Loucy (cell line): Measurements from ENCODE around the gene ZNF165.
"Not testable (repeated sequence)": the region's sequence is repeated elsewhere in the genome, so short reads cannot be mapped to it uniquely, and the experiment has no call there.

Experiments
- H2AFZ ChIP-seq: fragments of 200-600 bp; sonication (generic); 2 replicates; pipeline ENCODE4 v1.6.0; 2016; ENCODE audit warnings: antibody characterized with exemption, mild to moderate bottlenecking, low read length, moderate library complexity
- H3F3A ChIP-seq: fragments of 200-600 bp; 2 replicates; pipeline ENCODE4 v1.6.0; 2016; ENCODE audit warnings: antibody characterized with exemption, low read depth, mild to moderate bottlenecking
- H3K27me3 ChIP-seq: fragments of 200-600 bp; sonication (generic); 2 replicates; pipeline ENCODE4 v1.6.1; 2014; ENCODE audit warnings: low read length, mild to moderate bottlenecking; ENCODE audit not compliant: insufficient read depth, poor library complexity, severe bottlenecking
- H3K36me3 ChIP-seq: fragments of 200-600 bp; sonication (generic); 2 replicates; pipeline ENCODE4 v1.6.1; 2016; ENCODE audit warnings: low read length; ENCODE audit not compliant: insufficient read depth
- H3K4me1 ChIP-seq: fragments of 200-600 bp; sonication (generic); 2 replicates; pipeline ENCODE4 v1.5.1; 2014; ENCODE audit warnings: low read length, mild to moderate bottlenecking; ENCODE audit not compliant: insufficient read depth, poor library complexity, severe bottlenecking
- H3K4me2 ChIP-seq: fragments of 200-600 bp; sonication (generic); 2 replicates; pipeline ENCODE4 v1.6.0; 2014; ENCODE audit warnings: antibody characterized with exemption, low read length, low read depth, mild to moderate bottlenecking; ENCODE audit not compliant: poor library complexity, severe bottlenecking
- H3K4me3 ChIP-seq: fragments of 200-600 bp; sonication (generic); 2 replicates; pipeline ENCODE4 v1.5.1; 2014; ENCODE audit warnings: low read length, mild to moderate bottlenecking, mixed read lengths; ENCODE audit not compliant: poor library complexity, severe bottlenecking
- H3K79me2 ChIP-seq: fragments of 200-600 bp; sonication (generic); 2 replicates; pipeline ENCODE4 v1.6.1; 2014; ENCODE audit warnings: low read length; ENCODE audit not compliant: insufficient read depth
- H3K9ac ChIP-seq: fragments of 200-600 bp; sonication (generic); 2 replicates; pipeline ENCODE4 v1.6.0; 2014; ENCODE audit warnings: mild to moderate bottlenecking, low read depth, low read length, moderate library complexity; ENCODE audit not compliant: poor library complexity, severe bottlenecking
- H3K9me2 ChIP-seq: fragments of 200-600 bp; sonication (generic); replicated peaks from 2 replicates; pipeline ENCODE4 v1.6.1; 2016; ENCODE audit warnings: low read depth, low read length, mixed read lengths
- H3K9me3 ChIP-seq: fragments of 200-600 bp; sonication (generic); 2 replicates; pipeline ENCODE4 v1.6.1; 2014; ENCODE audit warnings: mild to moderate bottlenecking, antibody characterized with exemption, low read length, low read depth; ENCODE audit not compliant: insufficient read depth
- H4K20me1 ChIP-seq: fragments of 200-600 bp; sonication (generic); 2 replicates; pipeline ENCODE4 v1.6.0; 2014; ENCODE audit warnings: antibody characterized with exemption, low read length, mild to moderate bottlenecking; ENCODE audit not compliant: insufficient read depth, poor library complexity, severe bottlenecking
- CTCF ChIP-seq: fragments of 200-600 bp; sonication (generic); conservative IDR thresholded peaks from 2 replicates; pipeline ENCODE4 v1.5.1; 2014; ENCODE audit warnings: mild to moderate bottlenecking, antibody characterized with exemption, low read length
- EZH2phosphoT487 ChIP-seq: fragments of 200-600 bp; IDR thresholded peaks from 2 replicates; pipeline ENCODE4 v1.6.1; 2018; ENCODE audit warnings: antibody characterized with exemption, mild to moderate bottlenecking, moderate library complexity, borderline replicate concordance

The ZNF165 gene

GRCh38 chr6:28068067-28068466 is 12.3 kb upstream of the ZNF165 start:
- no peak overlapping the region for H3K9ac ChIP-seq
- no peaks in the 10 kb centered on the region for H4K20me1 ChIP-seq
- H2AFZ ChIP-seq: no peak overlapping the region
- no peak overlapping the region for H3K4me2 ChIP-seq
- no peaks in the 10 kb centered on the region for H3F3A ChIP-seq
- no peak overlapping the region for H3K4me3 ChIP-seq
- no peaks in the 10 kb centered on the region for H3K9me3 ChIP-seq
- H3K9me2 ChIP-seq: no peaks in the 10 kb centered on the region
- H3K27me3 ChIP-seq: no peaks in the 10 kb centered on the region
- TF ChIP-seq CTCF: no peak
- no peak for TF ChIP-seq EZH2phosphoT487
- H3K79me2 ChIP-seq: no peaks in the 10 kb centered on the region
- no peaks in the 10 kb centered on the region for H3K36me3 ChIP-seq
- no peaks in the 10 kb centered on the region for H3K4me1 ChIP-seq

DNA sequence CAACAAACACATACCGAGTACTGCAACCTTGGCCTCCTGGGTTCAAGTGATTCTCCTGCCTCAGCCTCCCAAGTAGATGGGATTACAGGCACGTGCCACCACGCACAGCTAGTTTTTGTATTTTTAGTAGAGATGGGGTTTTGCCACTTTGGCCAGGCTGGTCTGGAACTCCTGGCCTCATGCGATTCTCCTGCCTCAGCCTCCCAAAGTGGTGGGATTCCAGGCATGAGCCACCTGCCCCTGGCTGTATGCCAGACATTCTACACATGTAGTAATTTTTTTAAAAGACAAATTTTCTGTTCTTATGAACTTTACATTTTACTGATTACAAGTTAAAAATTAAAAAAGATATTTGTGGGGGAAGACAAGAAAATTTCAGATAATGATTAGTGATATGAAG is 9.4 kb upstream of the ZNF165 start:
- not testable (repeated sequence) for H3K4me1 ChIP-seq, H3K4me2 ChIP-seq, H4K20me1 ChIP-seq, H3K27me3 ChIP-seq, H3K9me3 ChIP-seq, H3F3A ChIP-seq, H3K9ac ChIP-seq, H3K79me2 ChIP-seq, H3K9me2 ChIP-seq, H3K36me3 ChIP-seq, H3K4me3 ChIP-seq, H2AFZ ChIP-seq

GRCh38 chr6:28078050-28078449 is 2.3 kb upstream of the ZNF165 start:
- Histone ChIP-seq H3K9me3 (no peaks in the 10 kb centered on the region), H3K9me2 (no peaks in the 10 kb centered on the region), H3K27me3 (no peaks in the 10 kb centered on the region), H4K20me1 (no peaks in the 10 kb centered on the region), H3K4me1 (peaks cover 7% of the 10 kb centered on the region), H2AFZ (no peak overlapping the region), H3K4me3 (no peak overlapping the region), H3K9ac (no peak overlapping the region), H3K4me2 (no peak overlapping the region), H3F3A (no peaks in the 10 kb centered on the region), H3K36me3 (no peaks in the 10 kb centered on the region), H3K79me2 (no peaks in the 10 kb centered on the region; the same call in 1 of the 2 replicates)
- no peak for TF ChIP-seq CTCF
- no peak for TF ChIP-seq EZH2phosphoT487

- H3K79me2 ChIP-seq: no peaks in the 10 kb centered on the region; the same call in 1 of the 2 replicates
- no peaks in the 10 kb centered on the region for H3F3A ChIP-seq
- H3K9ac ChIP-seq: no peak overlapping the region
- no peaks in the 10 kb centered on the region for H3K27me3 ChIP-seq
- no peaks in the 10 kb centered on the region for H4K20me1 ChIP-seq
- no peak overlapping the region for H2AFZ ChIP-seq
- H3K4me1 ChIP-seq: peaks cover 7% of the 10 kb centered on the region
- no peaks in the 10 kb centered on the region for H3K36me3 ChIP-seq
- TF ChIP-seq EZH2phosphoT487 (no peak), CTCF (no peak)
- no peak overlapping the region for H3K4me2 ChIP-seq
- H3K4me3 ChIP-seq: no peak overlapping the region
- H3K9me3 ChIP-seq: no peaks in the 10 kb centered on the region
- no peaks in the 10 kb centered on the region for H3K9me2 ChIP-seq
These were observed 1.5 kb upstream of the ZNF165 start for GRCh38 chr6:28078836-28079235.
